Measurements from ENCODE around the gene ARHGAP32.

ARHGAP32 gene

DNA sequence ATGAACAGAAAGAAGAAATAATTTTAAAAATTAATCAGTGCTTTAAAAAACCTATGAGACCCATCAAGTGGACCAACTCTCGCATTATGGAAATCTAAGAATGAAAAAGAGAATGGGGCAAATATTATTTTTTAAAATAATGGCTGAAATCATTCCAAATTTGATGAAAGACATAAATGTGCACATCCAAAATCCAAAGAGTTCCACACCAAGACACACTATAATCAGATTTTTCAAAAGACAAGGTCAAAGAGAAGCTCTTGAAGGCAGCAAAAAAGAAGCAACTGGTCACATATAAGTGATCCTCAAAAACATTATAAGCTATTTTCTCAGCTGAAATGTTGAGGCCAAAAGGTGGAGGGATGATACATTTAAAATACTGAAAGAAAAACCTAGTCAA is 85.3 kb downstream of the ARHGAP32 start:
- DNase-seq = no peak

DNA sequence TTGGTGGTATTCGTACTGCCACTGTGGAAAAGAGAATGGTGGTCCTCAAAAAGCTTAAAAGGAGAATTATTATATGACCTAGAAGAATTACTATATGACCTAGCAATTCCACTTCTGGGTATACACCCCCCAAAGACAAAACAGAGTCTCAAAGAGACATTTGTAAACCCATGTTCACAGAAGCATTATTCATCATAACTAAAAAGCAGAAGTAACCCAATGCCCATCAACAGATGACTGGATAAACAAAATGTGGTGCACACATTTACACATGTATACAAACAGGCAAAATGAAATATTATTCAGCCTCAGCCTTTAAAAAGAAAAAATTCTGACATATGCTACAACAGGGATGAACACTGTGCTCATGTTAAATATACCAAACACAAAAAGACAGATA is 89.4 kb downstream of the ARHGAP32 start:
- DNase-seq = no peak

DNA sequence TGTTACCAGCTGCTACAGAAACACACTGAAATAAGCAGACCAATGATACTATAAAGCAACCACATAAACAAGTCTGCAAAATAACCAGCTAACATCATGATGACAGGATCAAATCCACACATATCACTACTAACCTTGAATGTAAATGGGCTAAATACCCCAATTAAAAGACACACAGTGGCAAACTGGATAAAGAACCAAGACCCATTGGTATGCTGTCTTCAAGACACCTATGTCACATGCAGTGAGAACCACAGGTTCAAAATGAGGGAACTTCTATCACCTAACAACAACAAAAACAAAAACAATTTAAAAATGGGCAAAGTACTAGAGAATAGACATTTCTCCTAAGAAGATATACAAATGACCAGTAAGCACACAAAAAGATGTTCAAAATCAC is 89.9 kb downstream of the ARHGAP32 start:
- no peak for DNase-seq

DNA sequence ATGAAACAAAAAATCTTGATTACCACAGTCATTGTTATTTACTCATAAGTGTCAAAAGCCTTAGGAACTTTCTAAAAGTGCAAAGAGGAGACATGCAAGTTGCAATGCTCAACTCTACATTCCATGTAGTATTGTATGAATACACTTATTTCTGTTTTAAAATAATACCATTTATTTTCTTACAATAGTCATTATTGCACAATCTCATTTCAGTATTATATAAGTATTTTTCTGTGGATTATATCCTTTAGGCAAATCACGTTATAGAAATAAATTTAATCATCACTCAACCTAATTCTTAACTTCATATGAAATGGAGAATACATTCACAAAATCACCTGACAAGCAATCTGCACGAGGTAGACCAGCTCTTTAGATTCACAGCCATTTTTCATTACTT is 98.8 kb downstream of the ARHGAP32 start:
- DNase-seq = no peak

DNA sequence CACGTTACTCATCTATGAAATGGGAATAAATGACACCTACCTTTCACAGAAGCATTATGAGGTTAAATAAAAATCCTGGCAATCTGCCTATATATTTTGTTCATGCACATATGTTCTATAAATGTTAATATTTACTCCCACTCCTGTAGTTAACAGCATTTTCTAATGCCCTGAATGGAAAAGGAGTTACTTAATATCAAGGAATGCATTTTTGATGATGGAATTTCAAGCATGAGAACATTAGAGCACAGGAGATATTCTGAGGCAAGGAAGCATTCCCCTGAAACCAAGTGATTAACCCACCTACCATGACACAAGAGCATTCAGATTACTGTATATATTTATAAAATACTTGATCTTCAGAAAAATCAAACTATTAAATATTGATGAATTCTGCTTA is 102.1 kb downstream of the ARHGAP32 start:
- DNase-seq = no peak

DNA sequence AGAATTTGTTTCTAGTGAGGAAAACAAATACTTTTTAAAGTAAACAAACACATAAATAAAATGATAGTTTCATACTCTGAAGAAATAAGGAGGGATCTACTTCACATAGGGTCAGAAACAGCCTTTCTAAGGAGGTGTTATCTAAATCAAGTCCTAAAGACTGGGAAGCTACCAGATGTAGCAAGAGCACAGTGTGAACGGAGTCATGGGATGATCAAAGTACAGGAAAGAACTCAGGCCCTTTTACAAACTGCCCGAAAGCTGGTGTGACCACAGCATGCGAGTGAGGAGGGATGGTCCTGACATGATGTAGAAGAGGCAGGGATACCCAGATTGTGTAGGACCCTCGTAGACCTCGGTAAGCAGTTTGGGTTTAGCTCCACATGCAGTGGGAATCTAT is 102.8 kb downstream of the ARHGAP32 start:
- no peak for DNase-seq

DNA sequence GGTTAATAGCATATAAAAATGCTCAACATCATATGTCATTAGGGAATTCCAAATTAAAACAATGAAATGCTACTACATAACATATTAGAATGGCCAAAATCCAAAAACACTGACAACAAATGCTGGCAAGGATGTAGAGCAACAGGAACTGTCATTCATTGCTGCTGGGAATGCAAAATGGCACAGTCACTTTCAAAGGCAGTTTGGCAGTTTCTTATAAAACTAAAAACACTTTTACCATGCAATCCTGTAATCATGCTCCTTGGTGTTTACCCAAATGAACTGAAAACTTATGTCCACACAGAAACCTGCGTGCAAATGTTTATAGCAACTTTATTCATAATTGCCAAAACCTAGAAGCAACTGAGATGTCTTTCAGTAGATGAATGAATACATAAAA is 105.1 kb downstream of the ARHGAP32 start:
- no peak for DNase-seq

DNA sequence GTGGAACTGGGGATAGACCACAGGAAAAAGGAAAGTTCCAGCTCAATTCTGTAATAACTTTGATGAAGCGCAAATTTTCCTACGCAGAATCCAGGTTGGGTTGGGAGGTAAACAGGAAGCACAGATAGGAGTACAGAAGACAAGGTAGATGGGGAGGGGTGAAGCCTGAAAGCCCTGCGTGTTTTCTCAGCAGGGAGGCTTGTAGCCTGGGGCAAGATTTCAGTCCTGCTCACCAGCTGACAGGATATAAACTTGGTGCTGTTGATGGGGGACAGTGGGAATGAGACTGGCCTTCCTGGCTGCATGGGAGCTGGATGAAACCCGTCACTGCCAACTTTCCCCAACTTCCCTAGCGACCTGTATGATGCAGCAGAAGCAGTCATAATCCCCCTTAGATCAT is 114.9 kb downstream of the ARHGAP32 start:
- DNase-seq = no peak

DNA sequence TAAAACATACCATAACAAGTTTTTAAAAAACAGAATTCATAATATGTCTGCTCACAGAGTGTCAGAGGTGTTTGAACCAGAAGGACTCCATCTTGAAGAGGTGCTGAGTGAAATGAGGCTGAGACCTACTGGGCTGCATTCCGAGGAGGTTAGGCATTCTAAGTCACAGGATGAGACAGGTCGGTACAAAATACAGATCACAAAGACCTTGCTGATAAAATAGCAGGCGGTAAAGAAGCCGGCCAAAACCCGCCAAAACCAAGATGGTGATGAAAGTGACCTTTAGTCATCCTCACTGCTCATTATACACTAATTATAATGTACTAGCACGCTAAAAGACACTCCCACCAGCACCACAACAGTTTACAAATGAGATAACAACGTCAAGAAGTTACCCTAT is 116.4 kb downstream of the ARHGAP32 start:
- DNase-seq = no peak

DNA sequence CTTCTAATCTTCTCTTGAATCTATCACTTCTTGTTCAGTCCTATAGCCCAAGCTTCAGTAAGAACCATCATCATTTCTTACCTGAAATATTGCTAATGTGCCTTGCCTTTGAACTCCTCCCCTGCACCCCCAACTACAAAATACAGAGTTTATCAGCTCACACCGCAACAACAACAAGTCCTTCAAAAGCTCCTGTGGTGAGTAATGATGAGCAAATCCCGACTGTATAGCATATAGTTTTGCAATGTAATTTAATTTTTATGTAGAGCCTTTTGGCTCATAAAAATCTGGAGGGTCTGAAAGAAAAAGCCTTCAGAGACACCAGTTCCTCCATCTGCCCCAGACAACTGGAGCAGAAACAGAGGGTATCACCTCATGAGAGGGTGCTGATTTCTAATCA is 124.7 kb downstream of the ARHGAP32 start:
- no peak for DNase-seq

DNA sequence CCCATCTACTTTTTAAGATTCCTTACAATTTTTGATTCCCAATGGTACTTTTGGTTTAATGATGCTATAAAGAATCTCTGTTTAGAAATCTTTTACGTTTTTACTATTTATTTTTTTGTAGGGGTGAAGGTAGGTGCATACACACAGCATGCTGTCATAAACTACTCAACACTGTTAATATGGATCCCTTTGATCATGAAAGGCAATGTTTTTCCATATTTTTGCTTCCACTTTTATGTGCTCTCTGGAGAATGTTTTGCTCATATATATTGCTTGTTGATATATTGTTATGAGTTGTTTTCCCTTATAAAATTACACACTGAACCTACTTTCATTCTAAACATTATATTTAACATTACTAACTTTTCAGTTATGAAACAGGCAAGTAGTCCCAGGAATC is 125.9 kb downstream of the ARHGAP32 start:
- no peak for DNase-seq

DNA sequence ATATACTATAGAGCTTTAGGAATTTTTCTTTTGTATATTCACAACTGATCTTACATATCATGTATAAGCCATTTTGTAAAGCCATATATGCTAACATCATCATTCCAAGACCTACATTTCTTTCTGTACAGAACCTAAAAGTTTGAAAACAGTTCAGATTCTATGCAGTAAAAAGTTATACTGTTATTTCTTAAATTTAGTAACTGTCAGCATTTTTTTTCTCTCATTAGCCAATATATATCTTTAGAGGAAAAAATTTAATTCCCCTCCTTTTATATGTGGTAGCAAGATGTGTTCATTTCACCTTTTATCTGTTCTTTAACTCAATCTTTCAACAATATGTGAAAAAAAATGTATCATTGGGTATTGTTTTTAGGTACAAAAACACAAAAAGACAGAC is 129.0 kb downstream of the ARHGAP32 start:
- no peak for DNase-seq

DNA sequence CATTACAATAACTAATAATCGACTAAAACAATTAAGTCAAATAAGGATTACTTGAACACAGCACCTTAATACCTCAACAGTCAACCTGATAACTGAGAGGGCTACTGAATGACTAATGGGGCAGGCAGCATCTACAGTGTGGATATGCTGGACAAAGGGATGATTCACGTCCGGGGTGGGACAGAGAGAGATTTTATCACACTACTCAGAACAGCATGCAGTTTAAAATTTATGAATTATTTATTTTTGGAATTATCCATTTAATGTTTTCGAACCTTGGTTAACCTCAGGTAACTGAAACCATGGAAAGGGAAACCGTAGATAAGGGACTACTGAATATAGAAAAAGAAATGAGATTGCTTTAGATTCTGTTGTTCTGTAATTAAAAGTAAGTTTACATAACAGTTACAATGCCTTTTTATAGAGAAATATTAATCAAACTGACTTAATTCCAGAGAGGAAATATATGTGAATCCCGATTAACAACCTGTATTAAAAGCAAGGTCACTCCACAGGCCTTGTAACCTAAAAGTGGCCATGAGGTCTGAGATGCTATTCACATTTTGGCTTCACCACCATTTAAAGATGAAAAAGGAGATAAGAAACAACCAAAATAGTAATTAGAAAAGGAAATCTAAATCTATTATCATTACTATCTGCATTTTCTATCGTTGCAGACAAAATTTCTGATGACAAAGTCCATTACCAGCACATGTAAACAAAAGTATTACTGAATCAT is 130.5 kb downstream of the ARHGAP32 start:
- DNase-seq = no peak

DNA sequence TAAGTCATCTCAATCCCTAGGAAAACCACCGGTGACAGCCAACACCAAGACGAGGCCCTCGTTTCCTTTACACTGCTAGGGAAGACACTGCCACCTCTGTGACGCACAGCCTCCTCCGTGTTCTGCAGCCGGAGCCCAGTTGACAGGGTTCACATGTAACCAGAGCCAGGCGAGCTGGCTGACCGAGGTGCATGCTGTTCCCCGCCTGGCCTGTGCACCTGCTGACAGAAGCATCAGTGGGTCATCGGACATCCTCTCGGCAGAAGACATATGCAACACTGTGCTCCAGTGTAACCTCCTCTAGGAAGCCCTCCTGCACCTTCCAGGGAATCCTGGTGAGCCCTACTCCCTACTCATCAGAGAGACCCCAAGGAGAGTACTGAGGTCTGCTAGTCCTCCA is 135.2 kb downstream of the ARHGAP32 start:
- no peak for DNase-seq

DNA sequence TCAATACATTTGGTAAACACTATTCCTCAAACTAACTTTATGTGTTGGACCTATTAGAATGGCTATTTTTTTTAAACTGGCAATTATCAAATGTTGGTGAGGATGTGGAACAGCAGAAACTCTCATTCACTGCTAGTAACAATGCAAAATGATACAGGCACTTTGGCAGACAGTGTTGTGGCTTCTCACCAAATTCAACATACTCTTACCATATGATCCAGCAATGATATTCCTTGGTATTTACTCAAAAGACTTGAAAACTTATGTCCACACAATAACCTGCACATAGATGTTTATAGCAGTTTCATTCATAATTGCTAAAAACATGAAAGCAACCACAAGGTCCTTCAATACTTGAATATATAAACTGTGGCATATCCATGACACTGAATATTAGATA is 136.9 kb downstream of the ARHGAP32 start:
- no peak for DNase-seq

DNA sequence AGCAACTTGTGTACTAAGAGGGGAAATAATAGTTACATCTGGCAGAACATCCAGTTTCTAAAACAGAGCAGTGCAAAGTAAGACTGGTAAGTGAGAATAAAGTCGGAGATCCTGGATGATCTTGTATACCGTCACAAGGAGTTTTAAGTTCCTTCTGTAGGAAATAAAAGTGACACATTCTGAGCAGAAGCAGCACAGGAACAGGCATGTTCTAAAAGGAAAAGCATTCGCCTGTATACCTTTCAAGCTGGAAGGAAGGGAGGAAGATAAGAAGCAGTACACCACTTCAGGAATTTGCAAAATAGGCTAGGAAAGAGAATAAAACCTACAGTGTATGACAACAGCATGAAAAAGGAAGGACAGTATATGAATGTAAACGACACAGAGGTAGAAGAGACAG is 143.2 kb downstream of the ARHGAP32 start:
- no peak for DNase-seq

DNA sequence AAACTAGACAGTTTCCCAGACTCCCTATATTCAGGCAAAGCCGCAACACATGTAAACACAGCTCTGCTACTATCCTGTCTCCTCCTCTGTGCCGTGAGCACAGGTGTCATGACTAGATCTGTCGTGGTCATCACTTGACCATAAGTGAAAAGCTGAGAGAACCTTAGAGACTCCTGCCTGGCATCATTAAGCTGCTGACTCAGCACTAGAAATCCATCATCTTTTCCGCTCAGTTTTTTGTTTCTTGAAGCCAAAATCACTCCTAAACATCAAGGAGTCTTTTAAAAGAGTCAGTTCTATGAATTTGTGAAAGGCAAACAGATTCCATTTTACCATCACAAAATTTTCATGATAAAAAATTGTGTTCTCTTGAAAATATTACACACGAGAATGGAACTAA is 147.0 kb downstream of the ARHGAP32 start:
- no peak for DNase-seq

DNA sequence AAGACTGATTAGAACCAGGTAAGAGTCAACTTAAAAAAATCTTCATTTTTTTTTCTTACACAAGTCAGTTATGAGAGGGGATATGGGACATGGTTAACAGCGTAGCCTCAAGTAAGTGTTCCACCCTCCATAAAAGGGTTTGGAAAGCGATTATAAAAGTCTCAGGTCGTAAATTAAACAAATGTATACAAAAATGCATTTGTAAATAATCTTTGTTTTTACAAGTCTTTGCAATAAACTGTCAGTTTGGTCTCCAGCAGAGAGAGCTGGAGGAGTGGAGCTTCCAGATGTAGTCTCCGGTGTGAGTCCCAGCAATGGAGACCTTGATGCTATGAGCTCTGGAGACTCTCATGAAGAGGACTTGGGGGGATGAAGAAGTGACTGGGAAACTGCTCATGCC is 149.6 kb downstream of the ARHGAP32 start:
- no peak for DNase-seq

DNA sequence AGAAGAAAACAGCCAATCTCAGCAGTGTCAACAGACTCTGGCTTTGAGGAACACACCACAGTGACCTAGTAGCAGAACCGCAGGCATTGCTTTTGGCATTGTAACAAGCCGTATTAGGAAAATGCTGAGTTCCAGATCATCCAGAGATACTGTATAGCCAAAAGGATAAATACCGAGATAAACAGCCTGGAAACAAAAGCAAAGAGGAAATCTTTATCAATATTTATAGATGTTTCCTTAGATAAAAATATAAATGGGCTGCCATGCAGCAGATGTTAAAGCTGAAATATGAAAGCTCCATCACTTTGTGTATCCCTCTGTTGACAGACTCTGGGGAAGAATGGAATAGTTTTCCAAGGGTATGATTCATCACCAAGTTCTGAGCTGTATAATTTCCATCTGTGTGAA is 150.5 kb downstream of the ARHGAP32 start:
- no peak for DNase-seq

DNA sequence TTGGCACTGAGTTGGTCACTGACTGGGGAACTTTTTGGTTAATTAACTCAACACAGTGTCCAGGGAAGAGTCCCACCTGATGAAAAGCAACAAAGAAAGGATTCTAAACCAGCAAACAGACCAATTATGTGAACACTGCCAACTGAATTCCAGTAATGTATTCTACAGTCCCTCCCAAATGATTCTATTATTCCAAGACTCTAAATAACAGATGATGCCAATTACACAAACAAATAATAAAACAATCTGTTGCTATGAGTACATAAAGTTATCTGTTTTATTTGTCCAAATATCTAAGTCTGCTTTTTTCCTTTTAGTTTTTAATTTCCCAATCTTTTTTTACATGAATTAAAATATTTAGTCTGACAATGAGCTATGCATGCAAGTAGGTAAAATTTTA is 151.2 kb downstream of the ARHGAP32 start:
- DNase-seq = no peak

DNA sequence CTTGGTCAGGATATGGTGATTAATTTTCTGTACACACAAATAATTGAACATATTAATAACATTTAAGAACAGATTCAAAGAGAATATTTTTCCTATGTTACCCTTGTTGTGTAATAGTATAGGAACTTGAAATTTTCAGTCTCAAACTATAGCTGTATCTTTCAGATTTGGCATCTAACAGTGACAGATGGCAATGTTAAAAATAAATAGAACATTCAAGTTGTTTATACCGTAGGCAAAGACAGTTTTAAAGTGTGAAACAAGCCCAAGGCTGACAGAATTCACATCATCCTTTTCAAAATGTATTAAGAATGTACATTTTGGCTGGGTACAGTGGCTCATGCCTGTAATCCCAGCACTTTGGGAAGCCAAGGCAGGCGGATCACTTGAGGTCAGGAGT is 156.9 kb downstream of the ARHGAP32 start:
- DNase-seq = no peak

DNA sequence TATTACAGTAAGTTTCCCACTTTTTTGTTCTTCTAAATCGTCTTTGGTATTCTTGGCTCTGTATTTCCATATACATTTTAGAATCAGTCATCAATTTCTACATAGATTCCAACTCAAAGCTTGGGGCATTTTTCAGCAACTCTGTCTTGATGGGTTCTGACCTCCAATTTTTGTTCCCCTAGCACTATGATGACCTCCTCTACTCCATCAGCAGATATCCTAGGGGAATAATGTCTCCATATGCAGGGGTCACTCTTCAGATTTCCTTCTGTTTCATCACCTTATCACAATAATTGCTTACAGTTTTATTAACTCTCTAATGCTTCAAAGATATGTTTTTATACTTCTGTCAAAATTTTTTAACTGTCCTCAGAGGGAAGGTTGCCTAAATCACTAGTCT is 158.1 kb downstream of the ARHGAP32 start:
- no peak for DNase-seq

DNA sequence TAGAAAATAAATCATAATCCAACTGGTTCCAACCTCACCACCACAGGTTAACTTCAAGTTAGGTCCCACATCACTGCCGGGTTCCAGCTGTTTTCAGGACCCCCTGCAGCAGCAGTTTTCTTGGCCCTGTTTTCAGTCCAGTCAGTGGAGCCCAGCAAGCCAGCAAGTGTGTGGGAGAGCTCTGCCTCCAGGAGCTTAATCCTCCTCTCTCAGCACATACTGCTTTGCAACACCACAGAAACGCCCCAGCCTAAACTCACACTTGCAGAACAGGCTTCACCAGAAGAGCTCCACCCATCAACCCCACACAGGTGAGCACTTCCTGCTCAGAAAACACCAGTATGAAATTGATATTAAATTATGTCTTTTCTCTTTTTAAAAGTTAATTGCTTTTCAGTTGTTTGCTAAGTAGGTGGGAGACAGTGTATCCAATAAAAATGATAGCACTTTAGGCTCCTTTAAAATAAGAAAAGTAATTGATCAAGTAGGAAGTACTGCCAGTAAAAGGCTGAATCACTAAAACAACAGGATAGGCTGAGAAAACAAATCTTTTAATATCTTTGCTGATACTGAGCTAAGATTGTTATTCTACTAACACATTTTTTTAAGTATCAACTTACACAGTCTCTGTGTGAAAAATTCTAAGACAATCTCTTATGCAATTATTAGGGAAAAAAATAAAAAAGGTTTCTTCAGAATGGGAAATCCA is 168.0 kb downstream of the ARHGAP32 start:
- DNase-seq = no peak

DNA sequence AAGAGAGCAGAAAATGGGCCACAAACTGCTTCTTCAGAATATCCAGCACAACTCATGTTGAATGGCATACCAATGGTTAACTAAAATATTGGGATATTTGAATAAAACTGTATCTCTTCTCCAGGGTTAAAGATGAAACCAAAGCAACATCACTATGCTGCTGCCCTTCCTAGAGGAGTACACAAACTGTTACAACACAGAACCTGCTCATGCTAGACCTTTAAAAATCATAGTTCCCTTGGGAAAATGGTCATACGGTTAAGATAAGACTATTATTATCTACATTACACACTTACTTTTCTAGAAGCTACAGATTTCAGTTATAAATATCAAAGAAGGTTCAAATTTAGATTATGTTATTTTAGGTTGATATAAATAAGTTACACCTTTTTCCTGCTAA is 170.8 kb downstream of the ARHGAP32 start:
- DNase-seq = no peak

DNA sequence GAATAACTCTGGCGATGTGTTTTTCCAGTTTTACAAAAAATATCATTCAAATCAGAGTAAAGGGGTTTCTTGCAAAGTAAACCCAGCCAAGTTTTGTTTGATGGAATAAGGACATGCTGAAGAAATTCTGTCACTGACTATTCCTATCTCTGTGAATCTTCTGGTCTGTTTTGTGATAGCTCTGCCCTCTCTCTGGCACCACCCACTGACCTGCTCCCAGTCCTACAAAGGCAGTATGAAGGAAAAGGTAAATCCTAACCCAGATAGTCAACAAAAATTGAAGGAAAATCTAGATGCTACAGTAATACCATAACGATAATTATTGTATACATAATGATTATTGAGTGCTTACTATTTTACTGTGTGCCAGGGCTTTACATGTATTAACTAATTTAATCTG is 173.1 kb downstream of the ARHGAP32 start:
- DNase-seq = no peak

Measured in activated CD4-positive, CD25-positive, alpha-beta regulatory T cell treated with anti-CD3 and anti-CD28 coated beads, Interleukin-2, amount 50 U/mL, for 72 hours (primary cell).